ENCODE results near the gene UBAC2.

The UBAC2 gene

DNA sequence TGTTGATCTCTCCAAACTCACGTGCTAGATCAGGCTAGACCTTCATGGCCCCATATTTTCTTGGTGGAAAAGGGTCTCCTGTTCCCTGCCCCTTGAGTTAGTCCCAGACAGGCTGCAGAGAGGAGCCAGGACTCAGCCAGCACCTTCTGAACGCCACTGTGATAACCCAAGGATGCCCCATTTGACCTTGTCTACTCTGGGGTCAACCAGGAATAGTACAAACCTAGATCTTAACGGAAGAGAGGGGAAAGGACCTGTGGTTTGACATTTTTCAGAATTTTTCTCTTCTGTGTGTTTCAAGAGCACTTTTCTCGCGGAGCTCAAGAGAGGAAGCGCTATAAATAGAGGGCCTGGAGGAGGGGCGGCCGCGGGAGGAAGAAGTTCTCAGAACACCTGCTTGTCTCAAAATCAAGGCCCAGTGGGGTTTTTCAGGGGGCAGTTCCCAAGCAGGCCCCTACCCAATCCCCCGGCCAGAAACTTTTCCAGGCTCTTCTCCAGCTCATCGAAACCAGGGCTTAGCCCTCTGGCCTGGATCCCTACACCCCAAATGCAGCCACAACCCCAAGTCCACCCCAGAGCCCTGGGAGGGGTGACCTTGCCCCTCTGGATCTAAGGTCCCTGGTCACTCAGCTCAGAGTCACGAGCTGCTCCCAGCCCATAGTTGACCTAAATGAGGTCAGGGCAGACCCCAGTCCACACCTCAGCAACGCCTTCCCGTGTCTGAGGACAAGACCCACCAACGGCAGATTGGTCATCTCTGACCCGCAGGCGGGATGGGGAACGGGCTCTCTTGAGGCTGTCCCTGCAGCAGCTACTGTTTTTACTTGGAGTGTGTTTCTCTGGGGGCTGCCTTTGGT is 225.1 kb downstream of the UBAC2 start:
- H3K4me3 ChIP-seq (ENCODE audit: low read depth, low read length, poor library complexity, severe bottlenecking) = no peak overlapping the region
- H3F3A ChIP-seq (ENCODE audit: insufficient read depth, low read length) = no peaks in the 10 kb centered on the region
- TF ChIP-seq CTCF (IDR thresholded peaks at IDR 0.05; ENCODE audit: low read length) (no peak), EZH2 (IDR thresholded peaks at IDR 0.05; ENCODE audit: borderline replicate concordance, low read length) (no peak)
- peaks cover 14% of the 10 kb centered on the region for H3K4me1 ChIP-seq (ENCODE audit: insufficient read depth, low read length, severe bottlenecking)
- H3K9ac ChIP-seq (ENCODE audit: low read length) = no peak overlapping the region
- peaks cover 32% of the 10 kb centered on the region for H3K27me3 ChIP-seq (ENCODE audit: insufficient read depth, low read length)
- H3K4me2 ChIP-seq (ENCODE audit: low read length) = no peak overlapping the region; the same call in 1 of the 2 replicates
- H4K20me1 ChIP-seq (ENCODE audit: insufficient read depth, low read length) = no peaks in the 10 kb centered on the region
- no peaks in the 10 kb centered on the region for H3K36me3 ChIP-seq (ENCODE audit: insufficient read depth, low read length)
- no peaks in the 10 kb centered on the region for H3K79me2 ChIP-seq (ENCODE audit: insufficient read depth, low read length)
- no peaks in the 10 kb centered on the region for H3K9me2 ChIP-seq (ENCODE audit: low read depth, low read length)
- H3K27ac ChIP-seq (ENCODE audit: low read depth, low read length, poor library complexity, severe bottlenecking) = no peak overlapping the region
- 0 out of 2 replicates have a peak, but pooled peaks cover 2% of the 10 kb centered on the region for H3K9me3 ChIP-seq (ENCODE audit: low read length)
- no peak overlapping the region for H2AFZ ChIP-seq (ENCODE audit: low read length)

DNA sequence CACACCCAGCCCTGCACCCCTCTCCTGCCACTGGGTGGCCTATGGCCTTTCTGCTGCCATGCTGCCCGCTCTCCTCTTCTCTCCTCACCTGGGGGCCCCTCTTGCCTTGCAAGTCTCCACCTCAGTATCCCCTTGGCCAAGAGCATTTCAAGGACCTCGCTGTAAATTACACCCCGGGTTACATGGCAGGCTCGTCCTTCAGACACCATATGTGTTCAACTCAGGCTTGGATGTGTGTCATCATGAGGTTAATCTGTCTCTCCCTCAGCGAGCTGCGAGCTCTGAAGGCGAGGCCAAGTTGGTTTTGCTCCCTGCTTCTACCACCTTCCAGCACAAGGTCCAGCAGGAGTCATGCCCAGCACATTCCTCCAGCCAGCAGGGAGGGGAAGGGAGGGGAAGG is 225.8 kb downstream of the UBAC2 start:
- H3K4me1 ChIP-seq (ENCODE audit: insufficient read depth, low read length, severe bottlenecking) = peaks cover 13% of the 10 kb centered on the region

DNA sequence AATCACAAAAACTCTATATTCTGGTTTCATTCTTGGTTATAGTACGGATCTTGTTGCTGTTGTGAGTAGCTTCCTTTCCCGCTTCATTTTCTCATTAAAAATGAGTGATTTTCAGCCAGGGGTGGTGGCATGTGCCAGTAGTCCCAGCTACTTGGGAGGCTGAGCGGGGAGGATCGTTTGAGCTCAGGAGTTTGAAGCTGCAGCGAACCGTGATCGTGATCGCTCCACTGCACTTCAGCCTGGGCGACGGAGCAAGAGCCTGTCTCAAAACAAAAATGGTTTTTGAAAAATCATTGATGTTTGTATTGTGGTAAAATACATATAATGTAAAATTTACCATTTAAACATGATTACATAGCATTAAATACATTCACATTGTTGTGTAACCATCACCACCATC is 229.0 kb downstream of the UBAC2 start:
- Histone ChIP-seq H3K4me3 (ENCODE audit: low read depth, low read length, poor library complexity, severe bottlenecking) (no peak overlapping the region), H3K9ac (ENCODE audit: low read length) (no peak overlapping the region), H3K4me1 (ENCODE audit: insufficient read depth, low read length, severe bottlenecking) (peaks cover 31% of the 10 kb centered on the region), H3K79me2 (ENCODE audit: insufficient read depth, low read length) (no peaks in the 10 kb centered on the region), H4K20me1 (ENCODE audit: insufficient read depth, low read length) (no peaks in the 10 kb centered on the region), H3F3A (ENCODE audit: insufficient read depth, low read length) (no peaks in the 10 kb centered on the region), H3K4me2 (ENCODE audit: low read length) (no peak overlapping the region), H3K27me3 (ENCODE audit: insufficient read depth, low read length) (peaks cover 38% of the 10 kb centered on the region), H3K9me2 (ENCODE audit: low read depth, low read length) (no peaks in the 10 kb centered on the region), H3K27ac (ENCODE audit: low read depth, low read length, poor library complexity, severe bottlenecking) (no peak overlapping the region), H2AFZ (ENCODE audit: low read length) (no peak overlapping the region), H3K36me3 (ENCODE audit: insufficient read depth, low read length) (no peaks in the 10 kb centered on the region; the same call in 1 of the 2 replicates), H3K9me3 (ENCODE audit: low read length) (0 out of 2 replicates have a peak, but pooled peaks cover 2% of the 10 kb centered on the region)
- TF ChIP-seq EZH2 (IDR thresholded peaks at IDR 0.05; ENCODE audit: borderline replicate concordance, low read length) (no peak), CTCF (IDR thresholded peaks at IDR 0.05; ENCODE audit: low read length) (no peak)

More for the DNA sequence above, 225.8 kb downstream of the UBAC2 start:
- Histone ChIP-seq H3K79me2 (ENCODE audit: insufficient read depth, low read length) (no peaks in the 10 kb centered on the region), H3K4me2 (ENCODE audit: low read length) (no peak overlapping the region), H3F3A (ENCODE audit: insufficient read depth, low read length) (no peaks in the 10 kb centered on the region), H3K9ac (ENCODE audit: low read length) (no peak overlapping the region), H3K9me3 (ENCODE audit: low read length) (0 out of 2 replicates have a peak, but pooled peaks cover 2% of the 10 kb centered on the region), H4K20me1 (ENCODE audit: insufficient read depth, low read length) (no peaks in the 10 kb centered on the region), H2AFZ (ENCODE audit: low read length) (no peak overlapping the region), H3K27ac (ENCODE audit: low read depth, low read length, poor library complexity, severe bottlenecking) (no peak overlapping the region), H3K9me2 (ENCODE audit: low read depth, low read length) (no peaks in the 10 kb centered on the region), H3K36me3 (ENCODE audit: insufficient read depth, low read length) (no peaks in the 10 kb centered on the region; the same call in 1 of the 2 replicates), H3K4me3 (ENCODE audit: low read depth, low read length, poor library complexity, severe bottlenecking) (no peak overlapping the region), H3K27me3 (ENCODE audit: insufficient read depth, low read length) (peaks cover 37% of the 10 kb centered on the region)
- TF ChIP-seq CTCF (IDR thresholded peaks at IDR 0.05; ENCODE audit: low read length) (no peak), EZH2 (IDR thresholded peaks at IDR 0.05; ENCODE audit: borderline replicate concordance, low read length) (no peak)

Measured in OCI-LY1 (cell line).